Tibial artery (tissue), 4 donors: ENCODE measurements around the gene CHRM4.

ENCODE experiments used
- DNase-seq, 2 donors: peaks; one replicate each; pipeline ENCODE4 v3.0.0-alpha.2; 2019
- H3K27ac ChIP-seq, 2 donors: fragments of 200-600 bp; sonication (generic) in 1 of 2; 1 replicate in 1 of 2; 2 replicates in 1 of 2; pipeline ENCODE4 v1.5.1; 2018 to 2019; ENCODE audit warnings: mild to moderate bottlenecking in 1 of 2
- H3K27me3 ChIP-seq, 2 donors: fragments of 200-600 bp; sonication (generic) in 1 of 2; one replicate each; pipeline versions ENCODE4 v1.5.1 to v1.6.0; 2016 to 2019
- H3K36me3 ChIP-seq, 3 donors: fragments of 200-600 bp; sonication (generic) in 2 of 3; one replicate each; pipeline ENCODE4 v1.5.1; 2016 to 2019; ENCODE audit warnings: mild to moderate bottlenecking in 2 of 3
- H3K4me1 ChIP-seq, 4 donors: fragments of 200-600 bp; sonication (generic) in 2 of 4; 1 replicate in 3 of 4; 2 replicates in 1 of 4; pipeline ENCODE4 v1.5.1; 2016 to 2019
- H3K4me3 ChIP-seq, 2 donors: fragments of 200-600 bp; sonication (generic) in 1 of 2; 1 replicate in 1 of 2; 2 replicates in 1 of 2; pipeline ENCODE4 v1.5.1; 2018 to 2019; ENCODE audit warnings: mild to moderate bottlenecking in 2 of 2
- H3K9me3 ChIP-seq, 3 donors: fragments of 200-600 bp; sonication (generic) in 1 of 3; one replicate each; pipeline ENCODE4 v1.5.1; 2016 to 2019
- intact Hi-C: fragments of 100-400 bp; cut with DNase I; formaldehyde crosslinking; loops from one replicate; pipeline ENCODE4 v1.15.0; 2023; ENCODE audit warnings: low total_unique reads
- TF ChIP-seq, protein P1 (sequence below), 2 experiments: fragments of 200-600 bp in 1 of 2; fragments of 450-650 bp in 1 of 2; IDR thresholded peaks; one replicate each; pipeline ENCODE4 v1.5.1; 2017 to 2019; ENCODE audit warnings: antibody characterized with exemption in 2 of 2, mild to moderate bottlenecking in 1 of 2, moderate library complexity in 1 of 2

CHRM4 gene

DNA sequence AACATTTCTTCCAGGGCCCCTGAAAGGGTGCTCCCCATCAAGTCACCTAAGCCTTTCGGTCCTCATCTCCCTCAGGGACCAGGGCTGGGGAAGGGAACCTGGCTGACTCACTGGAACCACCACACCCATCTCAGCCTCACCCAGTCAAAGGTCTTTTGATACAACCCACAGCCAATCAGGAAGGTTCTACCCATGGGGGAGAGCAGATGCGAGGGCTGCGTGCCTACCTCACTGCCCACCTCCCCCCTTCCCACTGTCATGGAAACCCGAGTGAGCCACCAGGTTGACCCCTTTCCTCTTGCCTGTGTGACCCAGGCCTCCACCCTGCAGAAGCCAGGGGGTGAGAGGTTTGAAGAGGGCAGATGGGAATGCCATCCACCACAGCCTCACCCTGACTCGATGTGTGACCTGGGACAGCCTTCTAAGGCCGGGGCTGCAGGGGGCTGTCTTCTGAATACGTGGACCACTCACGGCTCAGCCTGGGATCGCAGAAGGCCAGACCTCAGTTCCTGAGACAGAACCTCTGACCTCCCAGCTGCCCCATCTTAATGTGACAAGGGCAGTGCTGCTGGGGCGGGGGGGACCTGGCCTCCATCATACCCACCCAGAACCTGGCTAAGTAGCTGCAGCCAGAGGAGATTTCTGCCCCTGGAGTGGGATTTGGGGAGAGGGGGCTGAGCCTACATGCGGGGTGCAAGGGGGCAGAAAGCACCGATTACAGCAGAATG lies 7.4 kb downstream of the CHRM4 start:
- peaks cover 0 to 81% of the 10 kb centered on the region in 2 donors for H3K27me3 ChIP-seq
- H3K4me1 ChIP-seq = peaks cover 6 to 36% (median 26%) of the 10 kb centered on the region in 4 donors
- H3K36me3 ChIP-seq = no peaks in the 10 kb centered on the region
- H3K4me3 ChIP-seq = no peak overlapping the region
- intact Hi-C loops = no loop called here
- H3K27ac ChIP-seq = no peak overlapping the region
- no peaks in the 10 kb centered on the region for H3K9me3 ChIP-seq
- DNase-seq = no peak
- TF ChIP-seq, protein P1, sequence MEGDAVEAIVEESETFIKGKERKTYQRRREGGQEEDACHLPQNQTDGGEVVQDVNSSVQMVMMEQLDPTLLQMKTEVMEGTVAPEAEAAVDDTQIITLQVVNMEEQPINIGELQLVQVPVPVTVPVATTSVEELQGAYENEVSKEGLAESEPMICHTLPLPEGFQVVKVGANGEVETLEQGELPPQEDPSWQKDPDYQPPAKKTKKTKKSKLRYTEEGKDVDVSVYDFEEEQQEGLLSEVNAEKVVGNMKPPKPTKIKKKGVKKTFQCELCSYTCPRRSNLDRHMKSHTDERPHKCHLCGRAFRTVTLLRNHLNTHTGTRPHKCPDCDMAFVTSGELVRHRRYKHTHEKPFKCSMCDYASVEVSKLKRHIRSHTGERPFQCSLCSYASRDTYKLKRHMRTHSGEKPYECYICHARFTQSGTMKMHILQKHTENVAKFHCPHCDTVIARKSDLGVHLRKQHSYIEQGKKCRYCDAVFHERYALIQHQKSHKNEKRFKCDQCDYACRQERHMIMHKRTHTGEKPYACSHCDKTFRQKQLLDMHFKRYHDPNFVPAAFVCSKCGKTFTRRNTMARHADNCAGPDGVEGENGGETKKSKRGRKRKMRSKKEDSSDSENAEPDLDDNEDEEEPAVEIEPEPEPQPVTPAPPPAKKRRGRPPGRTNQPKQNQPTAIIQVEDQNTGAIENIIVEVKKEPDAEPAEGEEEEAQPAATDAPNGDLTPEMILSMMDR (IDR thresholded peaks at IDR 0.05) = no peak

DNA sequence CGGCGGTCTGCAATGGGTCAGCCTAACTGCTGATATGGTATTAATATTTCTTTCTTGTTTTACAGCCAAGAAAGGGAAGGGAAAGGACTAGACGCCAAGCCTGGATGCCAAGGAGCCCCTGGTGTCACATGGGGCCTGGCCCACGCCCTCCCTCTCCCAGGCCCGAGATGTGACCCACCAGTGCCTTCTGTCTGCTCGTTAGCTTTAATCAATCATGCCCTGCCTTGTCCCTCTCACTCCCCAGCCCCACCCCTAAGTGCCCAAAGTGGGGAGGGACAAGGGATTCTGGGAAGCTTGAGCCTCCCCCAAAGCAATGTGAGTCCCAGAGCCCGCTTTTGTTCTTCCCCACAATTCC lies 8.2 kb downstream of the CHRM4 start:
- intact Hi-C loops = no loop called here
- DNase-seq = no peak
- Histone ChIP-seq H3K4me1 (peaks cover 5 to 34% (median 24%) of the 10 kb centered on the region in 4 donors), H3K27ac (no peak overlapping the region), H3K9me3 (no peaks in the 10 kb centered on the region), H3K36me3 (no peaks in the 10 kb centered on the region), H3K4me3 (no peak overlapping the region), H3K27me3 (peaks cover 0 to 73% of the 10 kb centered on the region in 2 donors)
- TF ChIP-seq, protein P1 (IDR thresholded peaks at IDR 0.05) = no peak

DNA sequence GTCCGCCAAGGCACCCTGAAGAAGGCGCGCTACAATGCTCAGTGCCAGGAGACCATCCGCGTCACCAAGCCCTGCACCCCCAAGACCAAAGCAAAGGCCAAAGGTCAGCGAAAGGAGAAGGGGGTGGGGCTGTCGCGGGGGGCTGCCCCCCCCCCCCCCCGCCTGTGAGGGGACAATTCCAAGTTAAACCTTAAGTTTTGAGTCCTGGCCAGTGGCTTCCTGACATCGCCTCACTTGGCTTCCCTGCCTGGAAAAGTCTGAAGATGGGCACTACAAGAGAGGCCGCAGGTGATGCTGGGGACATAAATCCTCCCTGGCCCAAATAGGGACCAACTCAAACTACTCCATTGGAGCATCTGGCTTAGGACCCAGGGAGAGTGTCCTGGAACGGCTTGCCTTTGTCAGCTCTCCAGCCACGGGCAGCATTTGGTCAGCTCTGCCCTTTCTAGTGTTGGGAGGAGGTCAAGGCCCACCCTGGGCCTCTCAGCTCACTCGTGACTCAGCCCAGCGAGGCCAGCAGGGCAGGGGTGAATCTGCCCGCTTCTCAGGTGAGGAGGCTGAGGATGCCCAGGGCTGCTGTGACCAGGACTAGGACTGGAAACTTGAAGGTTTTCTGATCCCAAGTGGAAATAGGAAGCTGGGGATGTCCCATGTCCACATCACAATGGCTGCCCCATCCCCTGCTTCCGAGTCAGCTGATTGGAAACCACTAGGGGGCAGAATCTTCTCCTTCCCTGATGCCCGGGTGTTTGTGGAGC lies 8.8 kb downstream of the CHRM4 start:
- H3K27ac ChIP-seq = no peak overlapping the region
- intact Hi-C loops = no loop called here
- no peaks in the 10 kb centered on the region for H3K9me3 ChIP-seq
- H3K4me3 ChIP-seq = peak overlapping the region in 1 of 2 donors; percentile 72
- peaks cover 0 to 68% of the 10 kb centered on the region in 2 donors for H3K27me3 ChIP-seq
- DNase-seq = no peak
- TF ChIP-seq, protein P1 (IDR thresholded peaks at IDR 0.05) = peak in 1 of 2 experiments; percentile 25
- H3K4me1 ChIP-seq = peaks cover 5 to 34% (median 24%) of the 10 kb centered on the region in 4 donors
- peaks cover 0 to 5% (median 0%) of the 10 kb centered on the region in 3 donors for H3K36me3 ChIP-seq

DNA sequence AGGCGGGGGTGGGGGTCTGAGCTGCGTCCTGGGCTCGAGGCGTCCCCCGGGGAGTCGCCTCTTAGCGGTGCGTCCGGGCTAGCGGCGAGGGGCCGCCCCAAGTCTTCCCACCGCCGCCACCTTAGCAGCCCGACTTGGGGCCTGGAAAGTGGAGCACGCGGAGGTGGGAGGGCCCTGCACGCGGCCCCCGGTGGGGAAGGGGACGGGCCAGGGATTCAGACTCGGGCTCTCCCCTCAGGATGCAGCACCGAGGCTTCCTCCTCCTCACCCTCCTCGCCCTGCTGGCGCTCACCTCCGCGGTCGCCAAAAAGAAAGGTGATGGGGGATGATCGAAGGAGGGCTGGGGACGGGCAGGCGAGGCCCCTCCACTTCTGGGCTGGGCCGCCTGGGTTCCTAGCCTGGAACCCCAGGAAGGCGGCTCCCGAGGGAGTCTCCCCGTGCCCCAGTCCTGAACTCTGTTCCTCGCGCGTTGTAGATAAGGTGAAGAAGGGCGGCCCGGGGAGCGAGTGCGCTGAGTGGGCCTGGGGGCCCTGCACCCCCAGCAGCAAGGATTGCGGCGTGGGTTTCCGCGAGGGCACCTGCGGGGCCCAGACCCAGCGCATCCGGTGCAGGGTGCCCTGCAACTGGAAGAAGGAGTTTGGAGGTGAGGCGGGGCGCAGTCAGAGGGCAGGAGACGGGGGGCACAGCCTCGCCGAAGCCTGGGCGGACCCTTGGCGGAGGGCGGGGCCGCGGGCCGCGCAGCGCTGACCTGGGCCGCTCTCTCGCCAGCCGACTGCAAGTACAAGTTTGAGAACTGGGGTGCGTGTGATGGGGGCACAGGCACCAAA lies 9.5 kb downstream of the CHRM4 start:
- Histone ChIP-seq H3K9me3 (no peaks in the 10 kb centered on the region), H3K27me3 (peaks cover 0 to 60% of the 10 kb centered on the region in 2 donors), H3K4me1 (peaks cover 5 to 34% (median 24%) of the 10 kb centered on the region in 4 donors), H3K27ac (no peak overlapping the region), H3K36me3 (peaks cover 0 to 13% (median 5%) of the 10 kb centered on the region in 3 donors), H3K4me3 (peak overlapping the region; percentile 57 to 72)
- DNase-seq = no peak
- intact Hi-C loops = no loop called here
- TF ChIP-seq, protein P1 (IDR thresholded peaks at IDR 0.05) = no peak

DNA sequence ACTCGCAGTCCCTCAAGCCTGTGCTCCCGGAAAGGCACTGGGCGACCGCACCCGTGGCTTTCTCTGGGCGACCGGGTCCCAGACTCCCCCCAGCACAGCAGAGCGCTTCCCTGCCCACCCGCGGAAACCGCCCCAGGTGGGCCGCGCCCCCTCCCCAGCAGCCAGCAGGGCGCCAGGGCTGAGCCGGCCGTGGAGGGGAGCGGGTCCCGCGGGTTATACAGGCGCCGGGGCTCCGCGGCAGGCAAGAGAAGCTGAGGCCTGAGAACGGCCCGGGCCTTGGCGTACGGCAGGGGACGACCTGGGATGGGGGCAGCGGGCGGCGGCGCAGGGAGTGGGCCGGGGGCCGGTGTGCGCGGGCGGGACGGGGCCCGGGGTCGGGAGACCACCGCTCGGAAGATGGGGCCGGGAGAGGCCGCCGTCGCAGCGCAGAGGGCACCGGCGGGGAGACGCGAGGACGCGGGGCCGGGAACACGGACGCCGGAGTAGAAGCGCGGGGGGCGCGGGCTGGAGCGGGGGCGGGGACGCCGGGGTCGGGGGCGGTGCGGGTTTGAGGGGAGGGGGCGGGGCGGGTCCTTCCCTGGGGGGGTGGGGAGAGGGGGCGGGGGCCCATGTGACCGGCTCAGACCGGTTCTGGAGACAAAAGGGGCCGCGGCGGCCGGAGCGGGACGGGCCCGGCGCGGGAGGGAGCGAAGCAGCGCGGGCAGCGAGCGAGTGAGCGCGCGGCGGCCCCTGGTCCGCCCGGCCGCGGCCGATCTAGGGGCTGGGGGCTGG lies 10.3 kb downstream of the CHRM4 start, which contains the start of gene MDK:
Gene MDK (plus strand): TSS at position 622 of the 771 bp plus-strand sequence. CDS start 389 bp downstream, outside the sequence.
- H3K9me3 ChIP-seq = no peaks in the 10 kb centered on the region
- intact Hi-C loops = no loop called here
- H3K27me3 ChIP-seq = peaks cover 0 to 52% of the 10 kb centered on the region in 2 donors
- TF ChIP-seq, protein P1 (IDR thresholded peaks at IDR 0.05) = no peak
- peaks cover 5 to 34% (median 24%) of the 10 kb centered on the region in 4 donors for H3K4me1 ChIP-seq
- H3K36me3 ChIP-seq = peaks cover 0 to 21% (median 13%) of the 10 kb centered on the region in 3 donors
- H3K27ac ChIP-seq = peak within 1 kb of the TSS; percentile 33 to 49
- H3K4me3 ChIP-seq = peak within 1 kb of the TSS; percentile 57 to 72
- no peak for DNase-seq
